Measurements from ENCODE around the gene TDRD9.
"Not testable (repeated sequence)": the region's sequence is repeated elsewhere in the genome, so short reads cannot be mapped to it uniquely, and the experiment has no call there.

The TDRD9 gene

GRCh38 chr14:103892247-103892646 is 36.0 kb upstream of the TDRD9 start:
- ATAC-seq (no peak), DNase-seq (no peak)

DNA sequence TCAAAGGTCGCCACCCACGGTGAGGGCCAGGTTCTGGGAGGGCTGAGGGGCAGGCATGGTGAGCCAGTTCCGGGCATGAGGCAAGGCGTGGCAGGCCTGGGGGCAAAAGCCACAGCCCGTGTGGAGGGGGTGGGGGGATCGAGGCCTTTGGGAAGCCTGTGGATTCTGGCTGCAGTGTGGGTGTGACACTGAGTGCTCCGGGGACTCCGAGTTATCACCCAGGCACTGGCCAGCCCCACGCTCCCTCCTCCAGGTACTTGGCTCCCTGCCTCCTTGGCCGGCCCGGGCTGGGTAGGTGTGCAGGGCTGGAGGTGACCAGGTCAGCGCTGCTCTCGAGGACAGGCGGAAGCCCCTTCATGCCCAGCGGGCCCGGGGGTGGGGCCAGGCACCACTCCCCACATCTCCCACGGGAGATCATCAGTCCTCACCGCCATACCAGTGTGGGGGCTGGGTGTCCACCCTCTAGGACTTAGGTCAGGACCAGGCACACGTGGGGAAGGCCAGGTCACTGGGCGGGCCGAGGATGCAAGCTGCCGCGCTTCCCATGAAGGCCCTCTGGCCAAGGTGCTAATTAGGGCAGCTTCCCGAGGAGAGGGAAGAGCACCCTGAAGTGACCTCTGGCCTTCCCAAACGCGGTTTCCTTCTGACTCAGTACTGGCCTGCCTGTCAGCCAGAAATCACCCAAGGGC is 34.1 kb upstream of the TDRD9 start:
- ATAC-seq (no peak), DNase-seq (no peak)

DNA sequence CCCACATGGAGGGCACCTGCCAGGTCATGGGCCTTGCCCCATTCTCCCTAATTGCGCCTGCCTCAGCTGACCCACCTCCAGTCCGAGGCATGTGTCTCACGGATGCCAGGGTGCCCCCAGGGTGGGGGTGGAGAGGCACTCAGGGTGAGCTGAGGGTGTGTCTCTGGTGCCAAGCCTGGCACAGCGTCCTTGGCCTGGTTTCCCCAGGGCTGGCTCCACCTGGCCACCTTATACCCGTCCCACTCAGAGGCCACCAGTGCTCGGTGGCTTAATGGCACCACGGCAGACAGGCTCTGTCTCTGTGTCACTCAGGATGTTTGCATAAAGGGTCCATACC is 33.6 kb upstream of the TDRD9 start:
- ATAC-seq = no peak
- no peak for DNase-seq

- ATAC-seq = no peak
- DNase-seq = no peak
Observed at GRCh38 chr14:103896578-103896977, 31.7 kb upstream of the TDRD9 start.

DNA sequence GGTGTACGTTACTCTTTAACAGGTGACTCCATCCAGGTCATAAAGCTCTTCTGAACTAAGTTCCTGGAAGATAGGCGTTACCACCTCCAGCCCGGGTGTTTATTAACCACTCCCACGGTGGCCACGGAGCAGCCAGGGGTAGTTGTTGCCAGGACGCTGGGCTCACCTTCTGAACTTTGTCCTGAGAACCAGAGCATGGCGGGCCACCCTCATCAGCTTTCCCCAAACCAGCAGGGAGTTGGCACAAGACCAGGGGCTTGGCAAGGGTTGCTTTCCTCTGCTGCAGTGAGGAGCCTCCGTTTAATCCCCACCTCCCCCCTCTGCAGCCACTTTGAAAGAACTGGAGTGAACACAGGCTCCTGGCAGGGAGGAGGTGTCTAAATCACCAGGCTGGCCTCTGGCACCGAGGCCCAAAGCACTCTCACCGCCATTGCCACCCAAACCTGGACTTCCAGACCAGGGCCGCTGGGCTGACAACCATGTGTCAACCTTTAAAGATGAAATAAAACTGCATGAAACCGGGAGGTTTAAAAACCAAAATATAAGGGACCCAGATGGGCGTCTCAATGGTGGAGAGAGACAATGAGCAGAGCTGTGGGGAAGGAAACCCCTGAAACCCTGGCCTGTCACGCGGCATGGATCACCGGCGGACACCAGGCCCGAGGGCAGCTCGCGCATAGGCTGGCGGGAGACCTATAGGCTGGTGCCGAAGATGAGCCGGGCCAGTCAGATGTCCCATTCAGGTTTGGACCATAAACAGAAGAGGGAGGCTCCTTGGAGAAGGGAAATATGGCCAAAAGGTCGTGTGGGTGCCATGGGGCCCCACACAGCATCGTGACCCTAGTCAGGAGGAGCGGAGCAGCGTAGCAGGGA is 30.9 kb upstream of the TDRD9 start:
- ATAC-seq = no peak
- DNase-seq = no peak

- ATAC-seq (no peak), DNase-seq (no peak)
Observed at GRCh38 chr14:103898204-103898603, 30.1 kb upstream of the TDRD9 start.

GRCh38 chr14:103898711-103899110 is 29.5 kb upstream of the TDRD9 start:
- DNase-seq (no peak), ATAC-seq (no peak)

DNA sequence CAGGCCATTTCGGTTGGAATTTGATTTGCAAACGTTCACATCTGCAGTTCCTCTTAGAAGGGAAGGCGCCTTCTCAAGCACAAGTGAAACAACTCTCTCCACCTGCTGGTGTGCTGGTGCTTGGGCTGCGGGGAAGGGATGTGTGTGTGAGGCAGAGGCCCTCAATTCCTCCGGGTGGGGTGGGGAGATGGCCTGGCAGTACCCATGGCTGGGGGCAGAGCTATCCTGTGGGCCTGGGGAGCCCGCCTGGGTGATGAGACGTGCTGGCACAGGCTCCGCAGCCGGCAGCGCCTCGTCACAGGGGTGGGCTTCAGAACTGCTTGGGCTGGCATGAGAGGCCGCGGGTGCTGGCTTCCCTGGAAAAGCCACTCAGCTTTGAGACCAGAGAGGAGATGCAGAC is 28.9 kb upstream of the TDRD9 start:
- ATAC-seq (no peak), DNase-seq (no peak)

DNA sequence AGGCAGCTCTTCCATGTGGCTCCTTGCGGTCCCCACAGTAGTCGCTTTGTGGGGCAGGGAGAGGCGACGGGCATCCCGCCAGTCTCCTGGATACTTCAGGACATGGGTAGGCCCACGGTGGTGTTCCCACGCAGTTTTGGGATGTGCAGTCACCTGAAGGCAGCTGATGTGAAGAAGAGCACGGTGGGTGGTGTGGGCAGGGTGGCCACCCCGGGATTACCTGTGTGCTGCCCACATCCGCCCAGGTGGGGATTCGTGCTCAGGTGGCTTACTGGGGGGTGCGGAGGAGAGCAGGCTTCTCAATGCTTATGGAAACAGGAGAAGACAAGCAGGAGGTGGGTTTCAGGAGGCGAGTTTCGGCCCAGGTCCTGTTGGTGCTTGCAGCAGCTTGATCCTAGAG is 28.4 kb upstream of the TDRD9 start:
- no peak for ATAC-seq
- no peak for DNase-seq

DNA sequence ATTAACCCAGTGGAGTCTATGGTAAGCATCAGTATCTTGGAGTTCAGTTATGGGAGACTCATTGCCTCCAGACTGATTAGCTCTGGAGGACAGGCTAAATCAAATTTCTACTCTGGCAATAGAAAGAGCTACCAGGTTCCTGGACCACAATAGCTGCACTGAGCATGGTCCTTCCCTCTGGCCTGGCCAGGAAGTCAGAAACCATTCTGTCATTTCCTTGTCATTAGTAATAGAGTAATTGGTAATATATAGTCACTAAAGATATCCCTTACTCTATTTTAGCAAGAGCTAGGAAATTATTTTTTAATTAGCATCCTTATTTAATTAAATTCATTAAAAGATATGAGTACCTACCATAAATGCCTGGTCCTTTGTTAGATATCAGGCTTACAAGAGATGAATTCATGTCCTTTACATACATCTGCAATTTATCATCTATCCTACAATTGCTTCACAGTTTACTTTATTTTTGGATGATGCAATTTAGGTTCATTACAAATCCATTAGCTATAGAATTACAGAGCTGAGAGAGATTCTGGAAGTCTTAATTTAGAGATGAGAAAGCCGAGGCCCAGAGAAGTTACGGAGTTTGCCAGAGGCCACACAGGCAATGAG is 23.7 kb upstream of the TDRD9 start:
- DNase-seq = no peak

GRCh38 chr14:103905842-103906456 is 22.3 kb upstream of the TDRD9 start:
- ATAC-seq (peak; percentile 37), DNase-seq (peak; percentile 43)

More for the DNA sequence above, 23.7 kb upstream of the TDRD9 start:
- no peak for ATAC-seq

GRCh38 chr14:103908580-103908979 is 19.7 kb upstream of the TDRD9 start:
- ATAC-seq (no peak), DNase-seq (no peak)

DNA sequence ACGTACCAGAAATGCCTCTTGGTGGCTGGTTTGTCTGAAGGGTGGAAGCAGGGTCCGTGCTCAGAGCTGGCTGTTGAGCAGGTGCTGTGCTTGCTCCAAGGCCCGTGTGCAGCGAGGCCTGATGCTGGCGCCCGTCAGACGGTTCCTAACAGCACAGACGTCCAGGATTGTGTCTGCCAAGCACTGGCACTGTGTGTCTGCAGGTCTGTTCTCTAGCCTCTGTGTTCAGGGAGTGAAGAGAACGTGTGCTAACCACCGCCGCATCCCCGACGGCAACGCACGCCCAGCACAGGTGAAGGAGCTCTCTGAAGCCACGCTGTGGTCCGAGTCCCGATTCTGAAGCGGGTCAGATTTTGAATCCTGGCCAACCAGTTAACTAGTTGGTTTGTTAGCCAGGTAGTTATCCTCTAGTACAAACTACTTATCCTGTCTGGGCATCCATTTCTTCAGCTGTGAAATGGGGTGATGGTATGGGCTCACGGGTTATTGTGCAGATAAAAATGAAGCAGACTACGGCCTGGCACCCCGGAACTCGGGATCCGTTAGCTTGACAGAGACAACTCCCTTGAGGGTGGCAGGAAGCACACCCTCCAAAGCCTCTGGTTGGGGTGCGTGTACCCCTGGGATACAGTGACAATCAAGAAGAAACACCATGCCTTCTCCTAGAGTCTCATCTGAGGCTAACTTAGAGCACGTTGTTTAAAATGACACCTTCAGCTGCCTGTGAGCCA is 18.6 kb upstream of the TDRD9 start:
- DNase-seq (no peak), ATAC-seq (no peak)

GRCh38 chr14:103910262-103910935 is 17.9 kb upstream of the TDRD9 start:
- ATAC-seq = peak; percentile 82

DNA sequence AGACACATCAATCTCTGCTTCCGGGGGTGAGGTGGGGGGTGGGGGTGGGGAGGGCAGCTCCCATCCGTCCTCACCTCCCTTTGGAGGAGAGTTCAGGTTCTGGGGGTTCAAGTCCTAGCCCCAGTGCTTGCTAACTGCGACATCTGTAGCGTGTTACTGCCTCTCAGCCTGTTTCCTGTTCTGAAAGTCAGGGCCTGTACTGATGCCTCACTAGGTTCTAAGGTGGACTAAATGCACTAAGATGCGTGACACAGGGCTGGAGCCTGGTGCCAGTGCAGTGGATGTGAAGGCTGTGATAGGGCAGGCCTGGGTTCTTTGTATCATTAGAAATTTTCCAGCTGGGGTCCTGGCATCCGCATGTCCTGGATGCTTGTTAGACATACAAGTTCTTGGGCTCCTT is 17.3 kb upstream of the TDRD9 start:
- ATAC-seq (no peak), DNase-seq (no peak)

More at GRCh38 chr14:103910262-103910935, 17.9 kb upstream of the TDRD9 start:
- peak; percentile 76 for DNase-seq

DNA sequence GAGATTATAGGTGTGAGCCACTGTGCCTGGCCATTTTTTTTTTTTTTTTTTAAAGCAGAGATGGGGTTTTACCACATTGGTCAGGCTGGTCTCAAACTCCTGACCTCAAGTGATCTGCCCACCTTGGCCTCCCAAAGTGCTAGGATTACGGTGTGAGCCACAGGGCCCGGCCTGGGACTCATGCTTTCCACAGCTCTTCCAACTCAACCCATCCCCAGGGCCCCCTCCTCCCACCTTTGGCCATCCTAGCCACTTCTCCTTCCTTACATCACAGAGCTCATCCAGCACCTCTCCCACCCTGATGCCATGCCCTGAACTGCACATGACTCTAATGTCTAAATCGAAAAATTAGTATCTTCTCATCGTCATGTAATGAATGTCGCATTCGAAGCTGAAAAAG is 12.6 kb upstream of the TDRD9 start:
- no peak for ATAC-seq
- no peak for DNase-seq

DNA sequence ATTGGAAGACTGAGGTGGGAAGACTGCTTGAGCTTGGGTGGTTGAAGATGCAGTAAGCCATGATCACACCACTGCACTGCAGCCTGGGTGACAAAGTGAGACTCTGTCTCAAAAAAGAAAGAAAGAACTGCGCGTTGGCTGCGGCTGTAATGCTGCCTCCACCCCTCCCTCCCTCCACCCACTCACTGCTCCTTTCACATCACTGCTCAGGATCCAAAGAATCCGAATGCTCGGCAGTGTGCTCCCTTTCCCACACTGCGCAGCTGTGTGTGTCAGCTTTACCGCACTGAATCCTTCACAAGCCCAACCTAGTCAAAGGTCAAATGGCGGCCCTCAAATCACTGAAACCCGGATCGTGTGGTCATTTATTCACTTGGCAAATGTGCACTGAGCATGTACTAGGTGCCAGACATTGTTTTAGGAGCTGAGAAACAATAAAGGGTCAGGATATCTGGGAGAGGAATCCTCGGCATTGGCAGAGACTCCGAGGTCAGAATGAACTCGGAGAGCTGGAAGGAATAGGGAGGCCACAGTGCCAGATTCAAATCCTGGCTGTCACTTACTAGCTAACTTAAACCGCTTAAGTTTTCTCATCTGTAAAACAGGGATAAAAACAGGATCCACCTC is 11.5 kb upstream of the TDRD9 start:
- ATAC-seq (no peak), DNase-seq (no peak)

DNA sequence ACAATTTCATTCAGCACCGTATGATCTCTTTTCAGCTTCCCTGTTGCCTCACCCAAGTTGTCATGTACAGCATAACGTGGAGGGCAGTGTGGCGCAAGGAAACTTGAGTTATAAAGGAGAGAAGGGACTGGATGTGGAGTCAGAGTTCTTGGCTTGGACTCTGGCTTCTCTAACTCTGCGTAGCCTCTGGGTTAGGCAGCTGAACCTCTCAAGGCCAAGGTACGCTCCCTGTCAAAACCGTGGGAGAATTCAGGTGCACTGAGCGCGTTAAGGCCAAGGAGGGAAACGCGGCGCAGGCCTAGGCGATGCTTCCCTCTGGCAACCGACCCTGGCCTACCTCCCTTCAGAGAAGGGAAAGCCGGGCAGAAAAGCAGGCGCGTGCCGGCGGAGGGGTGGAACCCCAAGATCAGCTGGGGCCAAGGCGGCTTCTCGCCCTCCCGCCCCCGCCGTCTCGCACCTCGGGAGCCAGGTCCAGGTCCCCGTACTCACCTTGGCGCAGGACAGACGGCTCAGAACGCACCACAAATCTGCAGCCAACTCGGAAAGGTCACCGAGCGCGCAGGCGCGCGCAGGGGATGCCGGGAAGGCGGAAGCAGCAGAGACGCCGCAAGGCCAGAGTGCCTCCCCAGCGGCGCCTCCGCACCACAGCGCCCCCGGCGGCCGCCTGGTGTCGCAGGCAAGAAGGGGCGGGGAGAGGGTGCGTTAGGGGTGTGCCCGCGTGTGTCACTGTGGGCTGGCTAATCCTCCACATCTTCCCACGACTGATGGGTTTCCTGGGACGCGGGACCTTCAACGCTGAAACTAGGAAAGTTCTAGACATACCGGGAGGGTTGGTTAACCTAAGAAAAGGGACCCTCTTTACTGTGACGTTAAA is 7.0 kb upstream of the TDRD9 start:
- ATAC-seq (peak; percentile 100), DNase-seq (peak; percentile 96)

- not testable (repeated sequence) for ATAC-seq, DNase-seq
Observed at GRCh38 chr14:103921855-103922200, 6.4 kb upstream of the TDRD9 start.

DNA sequence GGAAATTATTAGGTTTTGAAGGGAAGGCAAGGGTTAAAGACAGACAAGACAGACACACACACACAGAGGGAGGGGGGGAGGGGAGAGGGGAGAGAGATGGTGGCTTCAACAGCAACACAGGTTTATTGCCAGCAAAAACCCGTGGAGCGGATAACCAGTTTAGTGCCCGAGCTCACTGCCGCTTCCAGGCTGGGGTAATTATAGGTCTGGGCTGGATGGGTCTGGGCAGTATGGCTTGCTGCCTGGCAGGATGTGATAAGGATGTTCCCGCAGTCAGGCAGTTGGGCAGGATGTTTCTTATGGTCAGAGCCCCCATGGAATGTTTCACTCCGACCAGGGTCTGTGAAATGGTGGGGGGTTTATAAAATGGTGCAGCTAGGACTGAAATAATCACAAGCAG is 4.4 kb upstream of the TDRD9 start:
- DNase-seq (no peak), ATAC-seq (no peak)
